Activated naive CD4-positive, alpha-beta T cell treated with anti-CD3 and anti-CD28 coated beads, Interleukin-2, amount 50 U/mL, for 16 hours (primary cell): ENCODE measurements around the gene GLRX3.

Experiments used
- DNase-seq: peaks from one replicate; pipeline ENCODE4 v3.0.0-alpha.2; 2020

The GLRX3 gene

DNA sequence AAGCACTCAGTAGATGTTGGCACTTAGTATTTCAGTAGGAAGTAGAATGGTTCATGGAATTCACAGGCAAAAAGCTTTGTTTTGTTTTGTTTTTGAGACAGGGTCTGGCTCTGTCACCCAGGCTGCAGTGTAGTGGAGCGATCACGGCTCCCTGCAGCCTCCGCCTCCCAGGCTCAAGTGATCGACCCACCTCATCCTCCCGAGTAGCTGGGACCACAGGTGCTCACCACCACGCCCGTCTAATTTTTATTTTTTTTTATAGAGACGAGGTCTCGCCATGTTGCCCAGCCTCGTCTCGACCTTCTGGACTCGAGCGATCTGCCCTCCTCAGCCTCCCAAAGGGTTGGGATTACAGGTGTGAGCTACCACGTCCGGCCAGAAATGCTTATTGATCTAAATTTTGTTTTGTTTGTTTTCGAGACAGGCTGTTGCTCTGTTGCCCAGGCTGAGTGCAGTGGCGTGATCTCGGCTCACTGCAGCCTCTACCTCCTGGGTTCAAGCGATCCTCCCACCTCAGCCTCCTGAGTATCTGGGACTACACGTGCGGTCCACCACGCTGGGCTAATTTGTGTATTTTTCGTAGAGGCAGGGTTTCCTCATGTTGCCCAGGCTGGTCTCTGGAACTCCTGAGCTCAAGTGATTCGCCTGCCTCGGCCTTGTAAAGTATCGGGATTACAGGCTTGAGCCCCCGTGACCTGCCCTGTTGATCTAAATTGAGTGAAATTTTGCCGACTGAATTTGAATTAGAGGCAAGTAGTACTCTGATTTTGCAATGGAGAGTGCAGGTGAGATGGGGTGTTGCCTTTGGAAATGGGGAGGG, 1.7 kb downstream of the GLRX3 start:
- no peak for DNase-seq

DNA sequence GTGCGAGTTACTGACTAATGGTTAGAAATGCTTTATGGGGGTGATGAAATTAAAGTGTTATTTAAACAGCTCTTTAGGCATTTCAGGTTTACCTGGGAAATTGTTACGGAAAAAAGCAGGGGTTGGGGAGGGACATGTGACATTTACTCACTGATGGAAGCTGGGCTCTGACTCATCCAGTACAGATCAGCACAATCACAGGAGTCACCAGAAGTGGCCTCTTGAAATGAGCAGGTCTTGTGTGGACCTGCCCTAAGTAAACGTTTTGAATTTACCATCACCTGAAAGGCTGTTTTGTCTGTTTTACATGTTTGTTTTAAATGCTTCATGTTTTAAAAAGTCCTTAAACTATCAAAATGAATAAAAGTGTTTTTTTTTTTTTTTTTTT, 2.3 kb downstream of the GLRX3 start:
- no peak for DNase-seq

DNA sequence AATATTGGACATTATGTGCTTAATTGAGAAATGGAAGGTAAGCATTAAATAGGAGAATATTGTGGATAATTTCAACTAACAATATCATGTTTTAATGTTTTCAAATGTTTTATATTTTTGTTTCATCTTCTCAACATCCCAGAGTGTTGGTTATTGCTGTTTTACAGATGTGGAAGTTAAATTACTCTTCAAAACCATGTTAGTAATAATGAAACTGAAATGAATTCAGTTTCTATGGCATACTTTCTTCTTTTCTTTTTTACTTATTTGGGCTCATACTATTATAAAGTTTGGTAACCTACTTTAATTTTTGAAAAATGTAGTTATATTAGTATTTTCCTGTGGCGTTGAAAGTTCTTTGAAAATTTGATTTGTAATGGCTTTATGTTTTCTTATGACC, 4.2 kb downstream of the GLRX3 start:
- no peak for DNase-seq

DNA sequence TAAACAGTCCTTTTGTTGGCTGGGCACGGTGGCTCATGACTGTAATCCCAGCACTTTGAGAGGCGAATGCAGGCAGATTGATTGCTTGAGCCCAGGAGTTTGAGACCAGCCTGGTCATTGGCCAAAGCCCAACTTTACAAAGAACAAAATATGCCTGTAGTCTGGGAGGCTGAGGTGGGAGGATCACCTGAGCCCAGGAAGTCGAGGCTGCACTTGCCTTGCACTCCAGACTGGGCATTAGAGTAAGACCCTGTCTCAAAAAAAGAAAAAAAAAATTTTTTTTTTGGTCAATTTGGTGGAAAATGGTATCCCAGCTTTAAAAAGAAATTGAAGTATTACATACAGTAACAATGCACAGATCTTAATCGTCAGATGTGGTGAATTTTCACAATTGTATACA, 4.8 kb downstream of the GLRX3 start:
- no peak for DNase-seq

DNA sequence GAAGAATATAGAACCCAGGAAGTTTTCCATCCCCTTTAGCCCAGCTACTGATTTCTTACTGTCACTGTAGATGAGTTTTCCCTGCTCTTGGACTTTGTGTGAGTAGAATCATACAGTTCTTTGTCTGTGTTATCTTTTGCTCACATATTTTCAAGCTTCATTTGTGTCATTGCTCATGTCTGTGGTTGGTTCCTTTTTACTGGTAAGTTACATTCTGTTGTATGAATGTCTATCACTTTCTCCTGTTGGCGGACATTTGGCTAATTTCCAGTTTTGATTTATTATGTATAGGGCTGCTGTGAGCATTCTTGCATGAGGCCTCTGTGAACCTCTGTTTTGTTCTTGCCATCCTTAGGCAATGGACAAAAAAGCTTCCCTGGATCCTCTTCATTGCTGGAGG, 5.3 kb downstream of the GLRX3 start:
- no peak for DNase-seq

DNA sequence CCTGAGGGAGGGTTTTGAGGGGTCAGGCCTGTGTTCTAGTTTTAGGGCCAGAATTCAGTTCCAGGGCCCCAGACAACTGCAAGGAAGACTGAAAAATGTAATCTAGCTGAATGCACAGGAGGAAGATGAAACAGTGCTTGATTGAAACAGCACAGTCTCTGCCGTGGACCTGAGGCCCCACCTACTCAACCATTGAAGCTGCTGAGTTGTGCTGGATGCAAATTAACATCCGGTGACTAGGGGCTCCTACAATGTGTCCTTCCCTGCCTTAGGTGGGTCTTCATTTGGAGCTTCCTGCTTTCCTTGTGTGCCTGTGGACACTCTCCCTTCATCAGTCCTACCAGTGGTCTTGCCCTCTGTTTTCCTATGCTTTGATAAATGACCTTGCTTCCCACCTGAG, 5.7 kb downstream of the GLRX3 start:
- DNase-seq: no peak

DNA sequence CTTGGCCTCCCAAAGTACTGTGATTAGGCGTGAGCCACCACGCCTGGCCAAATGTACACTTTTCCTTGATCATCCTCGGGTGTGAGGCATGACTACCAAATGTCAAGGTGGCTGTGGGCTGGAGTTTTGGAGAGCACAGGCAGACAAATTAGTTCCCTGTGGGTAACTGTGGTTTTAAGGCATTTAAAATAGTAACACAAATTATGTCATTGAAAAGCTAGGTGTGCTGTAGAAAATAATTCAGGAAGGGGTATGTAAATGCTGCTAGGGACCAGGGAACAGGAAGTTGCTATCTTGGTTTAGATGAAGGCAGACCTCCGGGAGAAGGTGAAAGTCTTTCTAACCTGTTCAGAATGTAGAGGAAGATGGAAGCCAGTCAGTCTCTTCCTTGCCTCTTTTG, 9.9 kb downstream of the GLRX3 start:
- no peak for DNase-seq

DNA sequence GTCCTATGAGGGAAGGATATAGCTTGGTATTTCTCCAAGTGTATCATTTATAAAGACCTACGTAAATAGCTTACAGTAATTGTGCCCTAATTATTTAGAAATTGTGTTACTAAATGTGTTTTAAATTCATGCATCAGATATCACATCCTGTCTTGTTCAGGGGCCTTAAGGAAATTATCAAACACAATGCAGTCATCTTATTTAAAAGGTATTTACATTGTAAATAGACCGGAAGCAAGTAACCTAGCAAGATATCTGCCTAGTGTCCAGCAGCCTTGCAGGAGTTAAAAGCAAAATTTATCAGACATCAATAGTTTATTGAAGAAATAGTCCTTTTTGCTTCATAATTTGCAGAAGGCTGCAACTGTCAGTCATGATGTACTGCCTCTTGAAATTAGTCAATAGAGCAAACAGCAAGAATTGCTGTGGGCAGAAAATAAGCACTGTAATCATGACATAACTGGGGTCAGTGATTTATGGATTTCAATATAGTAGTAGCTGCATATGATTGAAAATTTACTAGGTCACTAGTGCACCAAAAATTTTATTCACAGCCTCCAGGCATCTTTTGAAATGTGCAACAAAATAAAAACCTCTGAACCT, 23.1 kb downstream of the GLRX3 start:
- DNase-seq: no peak

DNA sequence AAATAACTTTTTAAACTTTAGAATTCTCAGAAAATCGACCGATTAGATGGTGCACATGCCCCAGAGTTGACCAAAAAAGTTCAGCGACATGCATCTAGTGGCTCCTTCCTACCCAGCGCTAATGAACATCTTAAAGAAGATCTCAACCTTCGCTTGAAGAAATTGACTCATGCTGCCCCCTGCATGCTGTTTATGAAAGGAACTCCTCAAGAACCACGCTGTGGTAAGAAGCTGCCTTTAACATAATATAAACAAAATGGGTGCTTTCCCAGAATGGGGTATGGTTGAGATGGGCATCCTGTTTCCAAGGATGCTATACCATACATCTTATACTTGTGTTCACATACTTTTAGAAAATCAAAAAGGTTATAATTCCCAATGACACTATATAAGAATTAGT, 24.6 kb downstream of the GLRX3 start:
- DNase-seq: no peak

DNA sequence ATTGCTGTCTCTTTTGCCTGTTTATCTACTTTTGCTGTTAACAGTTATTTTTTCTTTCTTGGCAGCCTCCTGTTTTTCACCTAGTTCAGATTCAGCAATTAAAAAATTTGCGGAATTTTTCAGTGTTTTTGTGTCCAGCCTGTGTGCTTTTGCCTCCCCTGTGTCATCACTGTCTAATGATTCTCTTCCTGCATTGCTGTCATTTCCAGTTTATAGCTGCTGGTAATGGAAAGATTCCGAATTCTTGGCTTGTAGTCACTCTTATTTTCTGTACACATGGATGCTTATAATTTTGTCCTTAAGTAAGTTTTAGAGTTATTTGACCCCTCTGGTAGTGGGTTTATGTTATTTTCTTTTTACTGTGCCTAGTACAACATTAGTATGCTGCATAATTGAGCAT, 25.1 kb downstream of the GLRX3 start:
- no peak for DNase-seq

DNA sequence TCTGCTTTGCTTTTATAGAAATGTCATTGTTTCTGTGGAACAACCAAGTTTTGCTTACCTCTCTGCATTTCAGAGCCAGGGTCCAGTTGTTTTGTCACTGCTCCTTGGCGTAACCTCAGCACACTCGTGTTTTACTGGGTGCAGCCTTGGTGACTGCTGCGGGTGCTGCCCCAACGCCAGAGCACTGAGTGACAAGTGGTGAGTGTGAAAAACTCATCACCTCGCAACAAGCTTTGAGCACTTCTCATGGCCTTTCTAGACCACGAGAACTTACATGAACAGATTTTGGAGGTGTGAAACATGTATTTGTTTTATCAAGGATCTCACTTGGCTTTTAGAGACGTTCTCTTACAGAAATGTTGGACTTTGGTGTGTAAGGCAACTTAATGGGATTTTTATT, 31.0 kb downstream of the GLRX3 start:
- DNase-seq: no peak

DNA sequence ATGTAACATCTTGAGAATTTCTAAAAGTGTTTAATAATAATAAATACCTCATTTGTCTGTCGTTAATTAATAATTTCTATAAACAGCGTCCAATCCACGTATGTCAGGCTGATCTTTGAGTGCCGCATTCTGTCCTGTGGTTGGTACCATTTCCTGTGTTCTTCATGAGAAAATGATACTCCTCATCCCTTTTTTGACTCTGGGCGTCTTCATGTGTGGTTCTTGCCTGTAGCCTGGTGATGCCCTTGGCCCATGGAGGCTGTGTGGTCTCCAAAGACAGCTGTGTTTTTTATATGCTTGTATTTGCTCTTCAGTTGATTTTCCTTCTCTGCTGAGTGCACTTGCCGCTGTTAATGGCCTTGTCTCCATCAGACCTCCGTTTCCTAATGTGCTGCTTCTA, 31.5 kb downstream of the GLRX3 start:
- DNase-seq: no peak

DNA sequence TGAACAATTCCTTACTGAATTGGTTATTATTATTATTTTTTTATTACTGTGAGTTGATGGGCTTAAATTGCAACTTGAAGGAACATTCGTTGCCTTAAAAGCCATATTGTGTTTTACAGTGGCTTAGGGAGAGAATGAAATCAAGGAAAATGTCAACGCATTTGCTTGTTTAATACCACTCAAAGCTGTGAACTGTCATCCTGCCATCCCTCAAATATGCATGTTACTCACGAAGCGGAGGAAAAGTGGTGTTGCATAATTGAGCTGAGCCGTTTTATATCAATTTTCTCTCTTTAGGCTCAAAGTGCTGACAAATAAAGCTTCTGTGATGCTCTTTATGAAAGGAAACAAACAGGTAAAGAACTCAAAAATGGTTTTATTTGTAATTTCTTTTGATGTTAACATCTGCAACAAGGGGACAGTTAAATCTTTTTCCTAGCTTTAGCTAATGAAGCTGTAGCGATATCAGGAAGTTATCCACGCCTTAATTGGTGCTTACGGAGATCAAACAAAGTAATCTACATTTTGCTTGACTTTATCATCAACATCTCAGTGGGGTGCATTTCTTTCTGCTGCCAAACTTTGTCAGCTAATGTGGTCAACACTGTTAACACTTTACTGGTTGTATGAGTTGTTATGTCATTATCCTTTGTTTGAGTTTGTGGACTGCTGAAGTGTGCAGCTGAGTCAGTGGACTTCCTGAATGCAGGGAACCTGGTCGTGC, 33.1 kb downstream of the GLRX3 start:
- no peak for DNase-seq

DNA sequence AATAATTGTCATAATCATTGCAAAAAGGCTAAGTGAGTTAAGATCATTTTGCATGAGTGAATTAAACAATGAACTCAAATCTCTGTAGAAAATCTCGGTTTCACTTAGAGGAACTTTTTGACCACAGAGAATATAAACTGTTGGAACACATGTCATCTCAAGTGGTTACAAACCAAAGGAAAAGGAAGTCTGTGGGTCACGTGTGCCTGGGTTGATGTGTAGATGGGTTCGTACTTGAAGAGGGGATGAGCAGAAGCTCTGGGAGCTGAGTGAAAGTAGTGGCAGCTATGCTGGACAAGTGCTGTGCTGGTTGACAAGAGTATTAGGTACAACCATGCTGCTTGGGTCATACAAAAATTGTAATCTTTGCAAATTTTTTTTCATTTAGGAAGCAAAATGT, 35.0 kb downstream of the GLRX3 start:
- DNase-seq: no peak

DNA sequence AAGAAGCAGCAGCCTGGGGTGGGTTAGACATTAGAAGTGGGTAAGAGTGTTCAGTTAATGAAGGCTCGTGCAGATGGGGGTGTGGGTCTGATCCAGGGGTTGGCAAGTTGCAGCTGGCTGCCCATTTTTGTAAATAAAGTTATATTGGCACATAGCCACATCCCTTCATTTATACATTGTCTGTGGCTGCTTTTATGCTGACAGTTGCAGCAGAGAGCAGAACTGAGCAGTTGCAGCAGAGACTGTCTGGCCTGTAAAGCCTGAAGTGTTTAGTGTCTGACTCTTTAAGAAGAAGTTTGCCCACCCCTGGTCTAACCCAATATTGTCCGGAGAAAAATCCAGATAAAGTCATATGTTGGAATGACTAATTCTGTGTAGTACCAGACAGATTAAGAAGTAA, 38.1 kb downstream of the GLRX3 start:
- DNase-seq: no peak

DNA sequence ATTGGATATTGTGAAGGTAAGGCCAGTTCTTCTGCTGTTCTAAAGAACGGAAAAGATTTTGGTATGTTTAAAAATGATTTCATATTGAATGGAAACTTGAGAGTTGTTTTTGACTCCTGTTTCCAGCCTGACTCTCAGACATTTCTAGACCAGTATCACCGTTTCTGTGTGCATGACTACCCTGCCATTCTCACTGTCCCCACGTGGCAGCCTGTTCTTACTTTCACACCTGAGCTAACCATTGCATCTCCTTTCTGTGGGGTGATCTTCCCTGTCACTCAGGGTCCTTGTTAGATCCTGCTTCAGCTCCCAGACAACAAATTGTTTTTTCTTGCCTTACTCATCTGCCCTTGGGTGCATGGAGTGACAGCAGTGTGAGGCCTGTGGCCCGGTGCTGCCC, 38.9 kb downstream of the GLRX3 start:
- no peak for DNase-seq

DNA sequence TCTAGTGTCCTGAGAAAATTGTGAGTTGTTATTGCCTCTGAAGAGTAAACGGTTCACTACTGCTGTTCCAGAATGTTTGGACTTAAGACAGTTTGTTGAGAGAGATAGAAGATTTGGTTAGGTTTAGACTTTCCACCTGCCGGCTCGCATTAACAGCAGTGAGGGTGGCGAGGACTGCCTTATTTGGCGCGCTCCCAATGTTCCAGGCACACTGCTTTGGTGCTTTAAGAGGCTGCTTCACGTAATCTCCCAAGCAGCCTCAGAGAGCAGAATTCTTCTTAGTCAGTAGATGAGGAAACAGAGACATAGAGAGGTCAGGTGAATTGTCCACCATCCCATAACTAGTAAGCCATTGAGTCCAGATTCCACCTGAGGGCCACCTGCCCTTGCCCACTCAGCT, 41.1 kb downstream of the GLRX3 start:
- no peak for DNase-seq

DNA sequence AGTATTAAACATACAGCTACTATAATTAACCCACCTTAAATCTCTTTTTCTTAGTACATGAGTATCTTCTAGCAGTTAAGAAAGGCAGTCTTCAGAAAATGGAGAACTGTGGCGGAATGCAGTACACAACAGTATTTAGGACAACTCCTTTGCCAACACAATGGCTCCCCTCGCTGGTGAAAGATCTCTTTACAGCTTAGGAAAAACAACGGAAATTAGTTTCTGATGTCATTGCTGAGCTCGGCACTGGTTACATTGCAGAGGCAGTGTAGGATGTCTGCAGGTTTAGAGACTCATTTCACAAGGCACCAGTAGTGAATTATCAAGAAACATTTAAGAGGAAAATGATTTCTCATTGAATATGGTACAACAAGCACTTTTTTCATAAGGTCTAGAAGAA, 43.4 kb downstream of the GLRX3 start:
- no peak for DNase-seq

DNA sequence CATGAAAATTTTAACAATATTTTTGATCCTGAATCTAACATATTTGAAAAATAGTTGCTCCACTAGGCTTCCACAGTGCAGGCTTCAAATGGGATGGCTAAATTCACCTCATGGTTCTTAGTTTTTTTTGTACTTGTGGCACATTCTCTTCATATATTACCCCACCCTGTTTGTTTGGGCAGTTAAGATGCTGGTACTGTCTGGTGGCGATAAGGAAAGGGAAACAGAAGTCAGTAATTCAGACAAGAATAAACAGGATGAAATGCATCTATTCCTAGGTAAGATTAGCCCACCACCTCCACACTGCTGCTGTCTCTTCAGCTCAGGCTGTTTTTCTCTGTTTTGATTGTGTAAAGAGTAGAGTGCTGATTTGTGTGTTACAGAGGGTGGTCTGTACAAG, 44.2 kb downstream of the GLRX3 start:
- DNase-seq: no peak

DNA sequence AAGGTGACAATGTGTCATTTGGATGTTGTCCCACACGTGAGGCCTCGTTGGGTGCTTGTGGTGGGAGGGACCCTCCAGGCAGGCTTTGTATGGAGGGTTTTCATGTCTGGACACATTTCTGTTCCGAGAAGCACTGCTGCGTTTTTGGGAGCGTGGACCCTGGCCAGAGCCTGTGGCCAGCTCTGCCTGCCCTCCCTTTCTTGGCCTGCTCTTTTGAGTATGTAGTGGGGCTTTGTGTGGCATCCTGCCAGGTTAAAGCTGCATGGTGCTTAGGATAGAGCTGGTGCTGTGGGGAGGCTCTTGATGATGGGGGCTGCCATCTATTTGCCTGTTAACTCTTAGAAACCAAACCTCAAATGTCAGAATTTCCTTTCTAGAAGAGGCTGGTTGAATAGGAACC, 45.7 kb downstream of the GLRX3 start:
- no peak for DNase-seq

DNA sequence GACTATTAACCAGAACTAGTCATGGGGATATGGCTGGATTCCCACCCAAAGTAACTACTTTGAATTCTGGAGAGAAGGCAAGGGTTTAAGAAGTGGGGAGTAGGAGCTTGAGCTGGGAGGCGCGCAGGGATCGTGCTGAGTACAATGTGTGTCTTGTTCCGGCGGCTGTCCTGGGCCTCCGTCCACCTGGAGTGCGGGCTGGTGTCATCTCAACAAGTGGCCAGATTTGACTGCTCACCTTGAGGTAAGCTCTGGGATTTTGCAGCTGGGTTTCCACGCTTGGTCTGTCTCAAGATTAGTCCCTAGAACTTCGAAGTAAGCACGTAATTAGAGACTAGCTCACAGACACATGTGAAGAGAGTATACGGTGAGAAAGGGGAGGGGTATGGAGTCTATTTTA, 49.4 kb downstream of the GLRX3 start:
- DNase-seq: no peak

DNA sequence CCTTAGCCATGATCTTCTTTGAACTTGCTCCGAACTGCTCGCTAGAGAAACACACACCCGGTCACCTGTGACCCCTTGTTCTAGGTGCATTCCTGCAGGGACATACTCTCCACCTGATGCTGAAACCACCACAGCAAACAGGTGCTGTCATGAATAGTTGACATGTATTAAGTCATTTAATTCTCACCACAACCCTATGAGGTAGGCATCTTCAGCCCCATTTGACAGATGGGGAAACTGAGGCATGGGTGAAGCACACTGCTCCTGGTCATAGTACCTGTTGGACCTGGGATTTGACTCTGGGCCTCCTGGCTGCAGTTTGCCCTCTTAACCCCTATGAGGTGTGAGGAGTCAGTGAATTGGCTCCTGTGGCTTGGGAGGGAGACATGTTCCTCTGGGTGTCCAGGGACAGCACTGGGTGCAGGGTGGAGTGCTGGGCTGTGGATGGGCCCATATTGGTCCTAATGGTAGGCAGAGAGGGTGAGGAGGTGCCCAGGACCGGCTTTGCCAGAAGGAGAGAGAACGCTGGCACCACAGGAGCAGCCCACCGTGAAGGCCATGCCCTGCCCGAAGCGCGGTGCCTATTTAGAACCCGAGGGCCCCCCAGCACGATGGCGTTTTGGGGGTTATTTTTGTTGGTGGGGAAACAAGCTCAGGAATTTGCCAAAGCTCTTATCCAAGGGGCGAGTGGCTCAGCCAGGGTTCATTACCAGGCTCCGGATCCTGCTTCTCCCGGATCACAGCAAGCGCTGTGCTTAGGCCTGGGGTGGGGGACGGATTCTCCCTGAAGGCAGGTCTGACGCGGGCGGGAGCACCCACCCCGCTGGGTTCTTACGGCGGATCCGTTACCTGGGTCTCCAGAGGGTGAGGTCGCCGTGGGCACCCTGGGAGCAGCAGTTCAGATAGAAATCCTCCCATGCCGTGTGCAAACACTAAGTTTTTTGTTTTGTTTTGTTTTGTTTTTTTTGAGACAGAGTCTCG, 52.3 kb downstream of the GLRX3 start:
- DNase-seq: no peak

DNA sequence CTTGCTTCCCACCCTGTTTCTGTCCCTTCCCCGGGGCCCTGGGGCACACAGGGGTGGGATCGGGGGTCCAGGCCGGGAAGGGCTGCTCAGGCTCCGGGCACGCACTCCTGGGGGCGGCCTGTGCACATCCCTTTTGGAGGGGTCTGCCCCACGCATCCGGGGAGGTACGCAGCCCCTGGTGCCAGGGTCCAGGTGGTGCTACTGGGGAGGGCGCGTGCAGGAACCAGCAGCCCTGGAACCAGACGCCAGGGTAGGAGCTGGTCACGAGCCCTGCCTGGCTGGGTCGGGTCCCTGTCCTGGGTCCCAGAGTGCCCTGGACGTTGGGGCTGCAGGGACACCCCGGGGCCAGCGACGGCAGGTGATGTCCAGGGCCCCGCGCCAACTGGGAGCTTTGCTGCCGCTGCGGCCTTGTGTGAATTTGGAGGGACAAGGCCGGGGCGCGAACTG, 53.4 kb downstream of the GLRX3 start:
- DNase-seq: no peak
